Hepatic stellate cell (primary cell): ENCODE results near the gene LRP5.
"Not testable (repeated sequence)": the region's sequence is repeated elsewhere in the genome, so short reads cannot be mapped to it uniquely, and the experiment has no call there.

ENCODE experiments used
- DNase-seq: peaks from one replicate; pipeline ENCODE4 v3.0.0; 2011; ENCODE audit warnings: low spot score

LRP5 gene

DNA sequence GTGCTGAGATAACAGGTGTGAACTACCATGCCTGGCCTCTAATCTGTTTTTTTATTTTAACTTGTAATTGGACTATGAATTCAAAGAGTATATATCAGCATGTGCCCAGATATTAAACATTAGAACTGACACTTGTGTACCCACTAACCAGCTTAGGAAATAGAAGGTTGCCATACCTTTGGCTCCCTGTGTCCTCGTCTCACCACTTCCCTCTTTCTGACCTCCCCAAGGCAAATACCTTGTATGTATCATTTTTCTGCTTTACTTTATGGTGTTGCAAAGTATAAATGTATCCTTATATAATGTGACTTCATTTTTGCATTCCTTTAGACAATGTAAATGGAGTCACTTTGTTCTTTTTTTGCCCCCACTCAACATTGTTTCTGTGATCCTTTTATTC, 157.3 kb downstream of the LRP5 start:
- DNase-seq: no peak

DNA sequence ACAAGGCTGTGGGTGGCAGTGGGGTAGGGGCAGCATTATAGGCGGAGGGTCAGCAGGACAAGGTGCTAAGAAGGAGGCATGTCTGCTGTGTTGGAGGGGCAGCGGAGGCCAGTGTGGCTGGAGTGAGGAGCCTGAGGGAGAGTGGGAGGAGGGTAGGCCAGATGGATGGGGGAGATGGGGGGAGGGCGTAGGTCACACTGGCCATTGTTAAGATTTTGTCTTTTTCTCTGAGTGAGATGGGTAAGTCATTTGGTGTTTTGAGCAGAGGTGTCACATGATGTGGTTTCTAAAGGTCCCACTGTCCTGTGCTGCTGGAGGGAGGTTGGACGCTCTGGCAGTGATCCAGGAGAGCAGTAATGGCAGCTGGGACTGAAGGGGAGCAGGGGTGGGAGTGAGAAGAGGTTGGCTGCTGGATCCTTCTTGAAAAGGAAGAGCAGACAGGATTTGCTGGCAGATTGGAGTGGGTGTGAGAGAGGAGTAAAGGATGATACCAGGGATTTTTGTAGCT, 158.0 kb downstream of the LRP5 start:
- DNase-seq: no peak

DNA sequence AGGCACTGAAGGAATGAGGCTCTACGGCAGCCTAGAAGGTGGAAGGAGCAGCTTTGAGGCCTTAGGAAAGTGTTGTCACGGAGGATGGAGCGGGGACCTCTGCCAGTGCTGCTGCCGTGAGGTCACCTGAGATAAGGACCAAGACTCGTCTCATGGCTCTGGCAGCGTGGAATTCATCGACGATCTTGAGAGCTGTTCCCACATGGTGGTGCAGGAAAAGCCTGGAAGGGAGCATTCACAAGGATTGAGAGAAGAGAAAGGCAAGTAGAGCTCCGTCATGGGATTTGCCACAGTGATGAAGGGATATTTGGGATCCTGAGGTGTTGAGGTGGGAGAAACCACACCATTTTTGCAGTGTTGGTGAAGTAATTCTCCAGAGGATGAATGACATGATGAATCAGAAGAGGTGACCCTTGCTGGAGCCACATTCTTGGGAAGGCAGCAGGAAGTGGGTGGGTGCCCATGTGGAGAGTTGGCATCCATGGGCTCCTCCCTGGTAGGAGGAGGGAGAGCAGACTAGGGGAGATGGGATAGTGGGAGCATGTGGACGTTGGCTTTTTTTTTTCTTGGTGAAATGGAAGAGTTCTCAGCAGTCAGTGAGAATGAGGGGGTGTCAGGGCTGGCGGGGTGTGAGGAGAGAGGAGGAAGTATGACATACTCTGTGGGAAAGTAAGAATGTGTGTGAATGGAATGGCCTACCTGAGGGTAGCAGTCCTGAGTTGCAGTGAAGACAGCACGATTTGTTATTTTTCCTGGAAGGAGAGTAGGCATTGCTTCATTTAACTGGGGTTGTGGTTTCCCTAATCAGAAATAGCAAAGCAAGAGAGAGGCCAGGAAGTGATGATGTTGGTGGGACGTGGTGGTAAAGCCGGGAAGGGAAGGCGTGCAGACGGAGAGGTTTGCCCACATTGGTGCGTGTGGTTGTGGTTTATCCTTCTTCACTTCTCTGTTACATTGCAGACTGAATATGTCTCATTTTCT, 159.3 kb downstream of the LRP5 start:
- DNase-seq: no peak

GRCh38 chr11:68472778-68473177, 160.4 kb downstream of the LRP5 start:
- DNase-seq: no peak

GRCh38 chr11:68473693-68474092, 161.3 kb downstream of the LRP5 start:
- DNase-seq: no peak

GRCh38 chr11:68475626-68476025, 163.2 kb downstream of the LRP5 start:
- not testable (repeated sequence) for DNase-seq

- DNase-seq: no peak
Measured at GRCh38 chr11:68479390-68479789, 167.0 kb downstream of the LRP5 start.

GRCh38 chr11:68480193-68480592, 167.8 kb downstream of the LRP5 start:
- no peak for DNase-seq

DNA sequence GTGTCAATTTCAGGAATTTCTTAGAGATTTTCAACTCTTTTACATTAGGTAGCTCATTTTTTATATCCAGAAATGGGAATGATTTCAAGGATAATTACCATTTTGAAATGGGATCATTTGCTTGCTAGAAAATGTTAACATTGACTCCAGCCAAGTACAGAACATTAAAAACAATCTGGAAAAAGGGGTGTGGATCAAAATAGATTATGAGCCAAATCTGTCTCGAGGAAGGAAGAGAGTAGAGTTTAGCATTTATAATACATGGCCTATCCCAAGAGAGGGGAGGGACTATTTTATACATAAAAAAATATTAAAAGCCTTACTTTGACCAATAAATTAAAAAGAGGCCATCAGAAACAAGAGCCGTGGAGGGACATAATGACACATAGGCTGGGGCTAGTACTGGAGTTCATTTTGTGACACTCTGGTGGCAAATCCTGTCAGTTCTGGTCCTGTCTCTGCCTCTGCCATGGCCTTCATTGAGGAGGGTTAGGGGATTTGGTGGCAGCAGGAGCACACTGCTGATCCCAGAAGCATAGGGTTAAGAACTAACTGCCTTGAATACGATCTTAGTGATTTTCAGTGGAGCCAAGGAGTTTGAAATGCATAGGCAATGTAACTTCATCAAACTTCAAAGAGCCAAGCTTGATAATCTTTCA, 168.6 kb downstream of the LRP5 start:
- no peak for DNase-seq

GRCh38 chr11:68481579-68482240, 169.3 kb downstream of the LRP5 start:
- DNase-seq: no peak

DNA sequence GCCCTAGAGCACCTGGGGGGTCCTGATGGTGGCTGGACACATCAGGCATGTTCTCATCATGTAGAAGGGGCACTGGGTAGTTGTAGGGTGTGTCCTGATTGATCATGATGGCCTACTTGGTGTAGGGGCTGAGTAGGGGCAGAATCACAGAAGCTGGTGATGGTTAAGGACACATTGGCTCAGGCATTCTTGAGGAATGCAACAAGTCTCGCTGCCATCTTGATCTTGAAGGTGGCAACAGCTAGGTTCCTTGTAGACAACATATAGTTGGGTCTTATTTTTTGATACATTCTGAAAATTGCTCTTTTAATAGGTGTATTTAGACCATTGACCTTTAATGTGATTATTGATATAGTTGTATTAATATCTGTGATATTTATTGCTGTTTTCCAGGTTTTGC, 176.2 kb downstream of the LRP5 start:
- no peak for DNase-seq

DNA sequence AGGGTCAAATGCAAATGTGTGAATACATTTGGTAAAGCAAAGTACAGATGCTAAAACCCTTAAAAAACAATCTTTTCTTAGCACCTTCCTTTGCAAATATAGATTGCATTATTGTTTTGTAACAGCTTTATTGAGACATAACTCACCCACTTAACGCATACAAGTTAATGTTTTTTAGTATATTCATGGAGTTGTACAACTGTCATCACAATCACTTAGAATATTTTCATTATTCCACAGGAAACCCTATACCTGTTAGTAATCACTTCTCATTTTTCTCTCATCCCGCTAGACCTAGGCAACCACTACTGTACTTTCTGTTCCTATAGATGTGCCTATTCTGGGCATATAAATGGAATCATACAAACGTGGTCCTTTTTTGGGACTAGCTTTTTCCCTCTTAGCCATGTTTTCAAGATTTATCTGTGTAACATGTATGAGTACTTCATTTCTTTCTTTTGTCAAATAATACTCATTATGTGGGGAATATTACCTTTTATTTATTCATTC, 182.9 kb downstream of the LRP5 start:
- no peak for DNase-seq

- no peak for DNase-seq
Measured at GRCh38 chr11:68495872-68496271, 183.5 kb downstream of the LRP5 start.

GRCh38 chr11:68497761-68498160, 185.4 kb downstream of the LRP5 start:
- DNase-seq: no peak

GRCh38 chr11:68498321-68498720, 185.9 kb downstream of the LRP5 start:
- no peak for DNase-seq
